ENCODE measurements around the gene COMT. TPM values are rescaled to one million over a fixed set of nuclear protein-coding genes. Genes with fewer than 3 reads are reported as not detected.

COMT gene
- total and polyA plus RNA-seq, 2 experiments from 2014 or later = 29.6 to 29.8 TPM

DNA sequence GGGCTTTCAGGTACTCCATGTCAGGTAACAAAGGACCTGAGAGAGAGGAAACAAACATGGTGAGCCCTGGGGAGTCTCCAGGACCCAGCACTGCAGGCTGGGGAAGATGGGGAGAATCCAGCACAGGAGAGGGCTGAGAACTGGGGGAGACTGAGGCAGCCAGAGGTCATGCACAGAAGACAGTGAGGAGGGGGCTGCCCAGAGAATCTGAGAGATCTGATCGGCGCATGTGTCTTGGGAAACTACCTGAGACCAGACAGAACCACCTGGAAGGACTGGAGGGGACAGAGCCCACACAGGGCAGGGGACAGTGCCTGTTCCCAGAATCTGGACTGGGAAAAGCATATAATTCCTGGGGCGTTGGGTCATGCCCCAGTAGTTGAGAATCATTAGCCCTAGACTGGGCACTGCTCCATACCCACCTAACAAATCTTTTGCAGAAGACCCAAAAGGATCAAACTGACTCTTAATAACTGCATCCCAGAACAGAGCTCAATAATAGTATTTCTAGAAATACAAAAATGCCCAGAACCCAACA is 20.0 kb upstream of the COMT start:
- no peak overlapping the region for H3K4me3 Mint-ChIP-seq
- no peaks in the 10 kb centered on the region for H3K79me2 ChIP-seq (replicated peaks; ENCODE audit: insufficient read depth)
- no peaks in the 10 kb centered on the region for H4K20me1 ChIP-seq (replicated peaks; ENCODE audit: insufficient read depth)
- H3K9me3 Mint-ChIP-seq = no peaks in the 10 kb centered on the region
- H3K4me1 ChIP-seq (ENCODE audit: insufficient read depth) = no peaks in the 10 kb centered on the region
- no peaks in the 10 kb centered on the region for H3K36me3 ChIP-seq (ENCODE audit: insufficient read depth)
- no peaks in the 10 kb centered on the region for H3K9me2 ChIP-seq (ENCODE audit: insufficient read depth)
- no peak for TF ChIP-seq JUNB (IDR thresholded peaks at IDR 0.05; ENCODE audit: unreplicated experiment)
- no peaks in the 10 kb centered on the region for H3K27me3 Mint-ChIP-seq (ENCODE audit: insufficient read depth, low read depth, poor library complexity)
- no peak overlapping the region for H3K27ac Mint-ChIP-seq
- no peaks in the 10 kb centered on the region for H3K4me1 Mint-ChIP-seq
- H3K4me2 ChIP-seq = no peak overlapping the region
- no peak overlapping the region for H2AFZ ChIP-seq
- no peaks in the 10 kb centered on the region for H3F3A ChIP-seq (replicated peaks; ENCODE audit: low read depth)
- no peak overlapping the region for H3K4me3 ChIP-seq
- H3K27me3 ChIP-seq (ENCODE audit: insufficient read depth) = no peaks in the 10 kb centered on the region
- no peaks in the 10 kb centered on the region for H3K36me3 Mint-ChIP-seq (ENCODE audit: low read depth)
- DNase-seq (ENCODE audit: low spot score) (no peak), ATAC-seq (no peak; the same call in 2 of the 3 replicates)
- no peak overlapping the region for H3K27ac ChIP-seq (ENCODE audit: low read depth)

DNA sequence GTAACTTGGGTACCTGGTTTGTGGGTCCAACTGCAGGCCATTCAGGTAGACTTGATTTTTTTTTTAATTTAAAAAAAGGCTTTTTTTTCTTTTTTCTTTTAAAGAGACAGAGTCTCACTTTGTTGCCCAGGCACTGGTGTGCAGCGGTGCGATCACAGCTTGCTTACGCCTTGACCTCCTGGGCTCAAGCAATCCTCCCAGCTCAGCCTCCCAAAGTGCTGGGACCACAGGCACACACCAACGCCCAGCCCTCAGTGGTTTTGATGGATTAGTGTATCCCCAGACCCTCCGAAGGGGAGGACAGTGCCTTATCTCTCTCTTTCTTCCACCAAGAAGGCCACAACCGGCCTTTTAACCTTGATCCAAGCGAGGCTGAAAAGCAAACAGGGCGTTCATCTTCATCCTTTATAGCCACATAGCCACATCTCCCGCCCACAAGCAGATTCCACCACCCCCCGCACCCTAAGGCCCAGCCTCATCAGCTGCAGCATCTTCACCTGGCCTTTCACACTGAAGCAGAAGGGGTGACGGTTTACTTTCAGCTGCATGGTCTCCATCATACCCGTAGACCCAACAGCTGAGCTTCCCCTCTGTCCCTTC is 17.6 kb upstream of the COMT start:
- no peaks in the 10 kb centered on the region for H3K9me3 Mint-ChIP-seq
- H3K27ac ChIP-seq (ENCODE audit: low read depth) = no peak overlapping the region
- DNase-seq (ENCODE audit: low spot score) (no peak), ATAC-seq (no peak)
- no peaks in the 10 kb centered on the region for H3K9me2 ChIP-seq (ENCODE audit: insufficient read depth)
- H3K79me2 ChIP-seq (replicated peaks; ENCODE audit: insufficient read depth) = no peaks in the 10 kb centered on the region
- no peak overlapping the region for H3K4me3 Mint-ChIP-seq
- no peaks in the 10 kb centered on the region for H3K4me1 ChIP-seq (ENCODE audit: insufficient read depth)
- H3K4me2 ChIP-seq = no peak overlapping the region
- no peaks in the 10 kb centered on the region for H3K36me3 ChIP-seq (ENCODE audit: insufficient read depth)
- H4K20me1 ChIP-seq (replicated peaks; ENCODE audit: insufficient read depth) = no peaks in the 10 kb centered on the region
- H3K4me1 Mint-ChIP-seq = no peaks in the 10 kb centered on the region
- no peak overlapping the region for H3K4me3 ChIP-seq
- no peaks in the 10 kb centered on the region for H3K27me3 ChIP-seq (ENCODE audit: insufficient read depth)
- no peak overlapping the region for H3K27ac Mint-ChIP-seq
- H2AFZ ChIP-seq = no peak overlapping the region
- no peaks in the 10 kb centered on the region for H3F3A ChIP-seq (replicated peaks; ENCODE audit: low read depth)
- H3K36me3 Mint-ChIP-seq (ENCODE audit: low read depth) = no peaks in the 10 kb centered on the region
- H3K27me3 Mint-ChIP-seq (ENCODE audit: insufficient read depth, low read depth, poor library complexity) = no peaks in the 10 kb centered on the region
- no peak for TF ChIP-seq JUNB (IDR thresholded peaks at IDR 0.05; ENCODE audit: unreplicated experiment)
- no peak for TF ChIP-seq EZH2phosphoT487 (IDR thresholded peaks at IDR 0.05; ENCODE audit: unreplicated experiment)
- TF ChIP-seq, protein P1, sequence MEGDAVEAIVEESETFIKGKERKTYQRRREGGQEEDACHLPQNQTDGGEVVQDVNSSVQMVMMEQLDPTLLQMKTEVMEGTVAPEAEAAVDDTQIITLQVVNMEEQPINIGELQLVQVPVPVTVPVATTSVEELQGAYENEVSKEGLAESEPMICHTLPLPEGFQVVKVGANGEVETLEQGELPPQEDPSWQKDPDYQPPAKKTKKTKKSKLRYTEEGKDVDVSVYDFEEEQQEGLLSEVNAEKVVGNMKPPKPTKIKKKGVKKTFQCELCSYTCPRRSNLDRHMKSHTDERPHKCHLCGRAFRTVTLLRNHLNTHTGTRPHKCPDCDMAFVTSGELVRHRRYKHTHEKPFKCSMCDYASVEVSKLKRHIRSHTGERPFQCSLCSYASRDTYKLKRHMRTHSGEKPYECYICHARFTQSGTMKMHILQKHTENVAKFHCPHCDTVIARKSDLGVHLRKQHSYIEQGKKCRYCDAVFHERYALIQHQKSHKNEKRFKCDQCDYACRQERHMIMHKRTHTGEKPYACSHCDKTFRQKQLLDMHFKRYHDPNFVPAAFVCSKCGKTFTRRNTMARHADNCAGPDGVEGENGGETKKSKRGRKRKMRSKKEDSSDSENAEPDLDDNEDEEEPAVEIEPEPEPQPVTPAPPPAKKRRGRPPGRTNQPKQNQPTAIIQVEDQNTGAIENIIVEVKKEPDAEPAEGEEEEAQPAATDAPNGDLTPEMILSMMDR (conservative IDR thresholded peaks at IDR 0.05; ENCODE audit: low read depth in 2 of 2) = no peak
- TF ChIP-seq ZNF114 (CRISPR knock-in tag; IDR thresholded peaks at IDR 0.05) = no peak
- TF ChIP-seq POLR2AphosphoS5 (IDR thresholded peaks at IDR 0.05; ENCODE audit: low read depth) = no peak
- TF ChIP-seq NANOG (IDR thresholded peaks at IDR 0.05; ENCODE audit: borderline replicate concordance) = no peak
- TF ChIP-seq, protein P2, sequence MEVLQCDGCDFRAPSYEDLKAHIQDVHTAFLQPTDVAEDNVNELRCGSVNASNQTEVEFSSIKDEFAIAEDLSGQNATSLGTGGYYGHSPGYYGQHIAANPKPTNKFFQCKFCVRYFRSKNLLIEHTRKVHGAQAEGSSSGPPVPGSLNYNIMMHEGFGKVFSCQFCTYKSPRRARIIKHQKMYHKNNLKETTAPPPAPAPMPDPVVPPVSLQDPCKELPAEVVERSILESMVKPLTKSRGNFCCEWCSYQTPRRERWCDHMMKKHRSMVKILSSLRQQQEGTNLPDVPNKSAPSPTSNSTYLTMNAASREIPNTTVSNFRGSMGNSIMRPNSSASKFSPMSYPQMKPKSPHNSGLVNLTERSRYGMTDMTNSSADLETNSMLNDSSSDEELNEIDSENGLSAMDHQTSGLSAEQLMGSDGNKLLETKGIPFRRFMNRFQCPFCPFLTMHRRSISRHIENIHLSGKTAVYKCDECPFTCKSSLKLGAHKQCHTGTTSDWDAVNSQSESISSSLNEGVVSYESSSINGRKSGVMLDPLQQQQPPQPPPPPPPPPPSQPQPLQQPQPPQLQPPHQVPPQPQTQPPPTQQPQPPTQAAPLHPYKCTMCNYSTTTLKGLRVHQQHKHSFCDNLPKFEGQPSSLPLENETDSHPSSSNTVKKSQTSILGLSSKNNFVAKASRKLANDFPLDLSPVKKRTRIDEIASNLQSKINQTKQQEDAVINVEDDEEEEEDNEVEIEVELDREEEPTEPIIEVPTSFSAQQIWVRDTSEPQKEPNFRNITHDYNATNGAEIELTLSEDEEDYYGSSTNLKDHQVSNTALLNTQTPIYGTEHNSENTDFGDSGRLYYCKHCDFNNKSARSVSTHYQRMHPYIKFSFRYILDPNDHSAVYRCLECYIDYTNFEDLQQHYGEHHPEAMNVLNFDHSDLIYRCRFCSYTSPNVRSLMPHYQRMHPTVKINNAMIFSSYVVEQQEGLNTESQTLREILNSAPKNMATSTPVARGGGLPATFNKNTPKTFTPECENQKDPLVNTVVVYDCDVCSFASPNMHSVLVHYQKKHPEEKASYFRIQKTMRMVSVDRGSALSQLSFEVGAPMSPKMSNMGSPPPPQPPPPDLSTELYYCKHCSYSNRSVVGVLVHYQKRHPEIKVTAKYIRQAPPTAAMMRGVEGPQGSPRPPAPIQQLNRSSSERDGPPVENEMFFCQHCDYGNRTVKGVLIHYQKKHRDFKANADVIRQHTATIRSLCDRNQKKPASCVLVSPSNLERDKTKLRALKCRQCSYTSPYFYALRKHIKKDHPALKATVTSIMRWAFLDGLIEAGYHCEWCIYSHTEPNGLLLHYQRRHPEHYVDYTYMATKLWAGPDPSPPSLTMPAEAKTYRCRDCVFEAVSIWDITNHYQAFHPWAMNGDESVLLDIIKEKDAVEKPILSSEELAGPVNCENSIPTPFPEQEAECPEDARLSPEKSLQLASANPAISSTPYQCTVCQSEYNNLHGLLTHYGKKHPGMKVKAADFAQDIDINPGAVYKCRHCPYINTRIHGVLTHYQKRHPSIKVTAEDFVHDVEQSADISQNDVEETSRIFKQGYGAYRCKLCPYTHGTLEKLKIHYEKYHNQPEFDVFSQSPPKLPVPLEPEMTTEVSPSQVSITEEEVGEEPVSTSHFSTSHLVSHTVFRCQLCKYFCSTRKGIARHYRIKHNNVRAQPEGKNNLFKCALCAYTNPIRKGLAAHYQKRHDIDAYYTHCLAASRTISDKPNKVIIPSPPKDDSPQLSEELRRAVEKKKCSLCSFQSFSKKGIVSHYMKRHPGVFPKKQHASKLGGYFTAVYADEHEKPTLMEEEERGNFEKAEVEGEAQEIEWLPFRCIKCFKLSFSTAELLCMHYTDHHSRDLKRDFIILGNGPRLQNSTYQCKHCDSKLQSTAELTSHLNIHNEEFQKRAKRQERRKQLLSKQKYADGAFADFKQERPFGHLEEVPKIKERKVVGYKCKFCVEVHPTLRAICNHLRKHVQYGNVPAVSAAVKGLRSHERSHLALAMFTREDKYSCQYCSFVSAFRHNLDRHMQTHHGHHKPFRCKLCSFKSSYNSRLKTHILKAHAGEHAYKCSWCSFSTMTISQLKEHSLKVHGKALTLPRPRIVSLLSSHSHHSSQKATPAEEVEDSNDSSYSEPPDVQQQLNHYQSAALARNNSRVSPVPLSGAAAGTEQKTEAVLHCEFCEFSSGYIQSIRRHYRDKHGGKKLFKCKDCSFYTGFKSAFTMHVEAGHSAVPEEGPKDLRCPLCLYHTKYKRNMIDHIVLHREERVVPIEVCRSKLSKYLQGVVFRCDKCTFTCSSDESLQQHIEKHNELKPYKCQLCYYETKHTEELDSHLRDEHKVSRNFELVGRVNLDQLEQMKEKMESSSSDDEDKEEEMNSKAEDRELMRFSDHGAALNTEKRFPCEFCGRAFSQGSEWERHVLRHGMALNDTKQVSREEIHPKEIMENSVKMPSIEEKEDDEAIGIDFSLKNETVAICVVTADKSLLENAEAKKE (CRISPR knock-in tag; IDR thresholded peaks at IDR 0.05) = no peak
- no peak for TF ChIP-seq ZNF331 (CRISPR knock-in tag; IDR thresholded peaks at IDR 0.05; ENCODE audit: low read depth)
- TF ChIP-seq STAT1 (IDR thresholded peaks at IDR 0.05; ENCODE audit: unreplicated experiment) = no peak
- no peak for TF ChIP-seq CREB1 (CRISPR knock-in tag; IDR thresholded peaks at IDR 0.05; ENCODE audit: low read depth)
- TF ChIP-seq, protein P3, sequence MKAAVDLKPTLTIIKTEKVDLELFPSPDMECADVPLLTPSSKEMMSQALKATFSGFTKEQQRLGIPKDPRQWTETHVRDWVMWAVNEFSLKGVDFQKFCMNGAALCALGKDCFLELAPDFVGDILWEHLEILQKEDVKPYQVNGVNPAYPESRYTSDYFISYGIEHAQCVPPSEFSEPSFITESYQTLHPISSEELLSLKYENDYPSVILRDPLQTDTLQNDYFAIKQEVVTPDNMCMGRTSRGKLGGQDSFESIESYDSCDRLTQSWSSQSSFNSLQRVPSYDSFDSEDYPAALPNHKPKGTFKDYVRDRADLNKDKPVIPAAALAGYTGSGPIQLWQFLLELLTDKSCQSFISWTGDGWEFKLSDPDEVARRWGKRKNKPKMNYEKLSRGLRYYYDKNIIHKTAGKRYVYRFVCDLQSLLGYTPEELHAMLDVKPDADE (IDR thresholded peaks at IDR 0.05) = no peak

Data from GM23338 (cell line).